WTC11 (cell line): ENCODE measurements around the gene UBL4B. TPM values are rescaled to one million over a fixed set of nuclear protein-coding genes. Genes with fewer than 3 reads are reported as not detected.

Source experiments
- ATAC-seq: fragments of 200-7000 bp; cut with Tn5 transposase; 2 replicates; pipeline ENCODE4 v1.10.0; 2021; ENCODE audit warnings: mild to moderate bottlenecking, moderate library complexity
- CTCF ChIA-PET: fragments of 300-600 bp; sonication (Branson Sonifier 250); formaldehyde crosslinking; loops from one replicate; lab custom pipeline; 2021; ENCODE audit warnings: antibody characterized with exemption; lab: Charles Lee
- POLR2A ChIA-PET: fragments of 350-600 bp; sonication (Branson Sonifier 250); formaldehyde crosslinking; loops from one replicate; lab custom pipeline; 2021; ENCODE audit warnings: antibody characterized with exemption; lab: Charles Lee
- DNase-seq: peaks from one replicate; pipeline ENCODE4 v3.0.0; 2021; ENCODE audit warnings: low spot score
- H3K27ac Mint-ChIP-seq: 2 replicates; pipeline ENCODE4 v1.8.0; 2021; ENCODE audit warnings: mixed read lengths
- H3K27me3 Mint-ChIP-seq: 2 replicates; pipeline ENCODE4 v1.8.0; 2021; ENCODE audit warnings: low read depth, mild to moderate bottlenecking, moderate library complexity, mixed read lengths
- H3K36me3 Mint-ChIP-seq: 2 replicates; pipeline ENCODE4 v1.8.0; 2021; ENCODE audit warnings: mixed read lengths
- H3K4me1 Mint-ChIP-seq: 2 replicates; pipeline ENCODE4 v1.8.0; 2022; ENCODE audit warnings: mixed read lengths
- H3K4me3 Mint-ChIP-seq: 2 replicates; pipeline ENCODE4 v1.8.0; 2021; ENCODE audit warnings: mild to moderate bottlenecking, moderate library complexity, mixed read lengths
- H3K9me3 Mint-ChIP-seq: 2 replicates; pipeline ENCODE4 v1.8.0; 2021; ENCODE audit warnings: mixed read lengths
- ATF2 ChIP-seq: sonication (generic); formaldehyde crosslinking; IDR thresholded peaks from 2 replicates; pipeline ENCODE4 v1.8.1; 2022; ENCODE audit warnings: low read depth, missing genetic modification reagents, borderline replicate concordance
- ERG ChIP-seq: fragments of 250-450 bp; sonication (Bioruptor Pico); IDR thresholded peaks from 2 replicates; pipeline ENCODE4 v1.8.0; 2021; ENCODE audit warnings: mild to moderate bottlenecking
- FOXJ3 ChIP-seq: sonication (generic); formaldehyde crosslinking; IDR thresholded peaks from 2 replicates; pipeline ENCODE4 v1.9.0; 2021; ENCODE audit warnings: missing genetic modification reagents, mild to moderate bottlenecking, borderline replicate concordance
- FOXP1 ChIP-seq: sonication (generic); formaldehyde crosslinking; IDR thresholded peaks from 2 replicates; pipeline ENCODE4 v1.8.0; 2022; ENCODE audit warnings: missing genetic modification reagents, mild to moderate bottlenecking, moderate library complexity, borderline replicate concordance
- HMGA2 ChIP-seq: fragments of 250-450 bp; sonication (Bioruptor Pico); IDR thresholded peaks from 2 replicates; pipeline ENCODE4 v1.4.0; 2021; ENCODE audit warnings: mild to moderate bottlenecking, moderate library complexity
- JUN ChIP-seq: sonication (generic); formaldehyde crosslinking; IDR thresholded peaks from 2 replicates; pipeline ENCODE4 v1.8.0; 2023; ENCODE audit warnings: mild to moderate bottlenecking, missing genetic modification reagents
- MAX ChIP-seq: sonication (generic); formaldehyde crosslinking; IDR thresholded peaks from 2 replicates; pipeline ENCODE4 v1.8.0; 2022; ENCODE audit warnings: mild to moderate bottlenecking, missing genetic modification reagents
- MLX ChIP-seq: sonication (generic); formaldehyde crosslinking; IDR thresholded peaks from 2 replicates; pipeline ENCODE4 v1.8.1; 2023; ENCODE audit warnings: mild to moderate bottlenecking, missing genetic modification reagents, moderate library complexity
- STAT6 ChIP-seq: sonication (generic); formaldehyde crosslinking; conservative IDR thresholded peaks from 2 replicates; pipeline ENCODE4 v1.8.1; 2023; ENCODE audit warnings: mild to moderate bottlenecking, low read depth, missing genetic modification reagents, moderate library complexity
- TEAD1 ChIP-seq: sonication (generic); formaldehyde crosslinking; IDR thresholded peaks from 2 replicates; pipeline ENCODE4 v1.8.0; 2022; ENCODE audit warnings: mild to moderate bottlenecking, missing genetic modification reagents
- TEAD4 ChIP-seq: sonication (generic); formaldehyde crosslinking; IDR thresholded peaks from 2 replicates; pipeline ENCODE4 v1.8.0; 2022; ENCODE audit warnings: mild to moderate bottlenecking, missing genetic modification reagents
- ZBTB21 ChIP-seq: sonication (generic); formaldehyde crosslinking; IDR thresholded peaks from 2 replicates; pipeline ENCODE4 v1.8.1; 2023; ENCODE audit warnings: mild to moderate bottlenecking, missing genetic modification reagents, borderline replicate concordance
- ZNF416 ChIP-seq: fragments of 250-450 bp; sonication (Bioruptor Pico); IDR thresholded peaks from 2 replicates; pipeline ENCODE4 v1.9.0; 2021; ENCODE audit warnings: mild to moderate bottlenecking, inconsistent platforms
- ZNF423 ChIP-seq: fragments of 250-450 bp; sonication (Bioruptor Pico); IDR thresholded peaks from 2 replicates; pipeline ENCODE4 v2.1.2; 2022; ENCODE audit warnings: mild to moderate bottlenecking, moderate library complexity
- ZNF671 ChIP-seq: fragments of 250-450 bp; sonication (Bioruptor Pico); IDR thresholded peaks from 2 replicates; pipeline ENCODE4 v1.8.0; 2021; ENCODE audit warnings: mild to moderate bottlenecking
- total RNA-seq: library from RNA; stranded (reverse); gene quantifications from 3 replicates; pipeline ENCODE4 v1.2.3, GENCODE V29; 2021
- TF ChIP-seq, protein P1 (sequence below): sonication (generic); formaldehyde crosslinking; IDR thresholded peaks from 2 replicates; pipeline ENCODE4 v1.8.1; 2023; ENCODE audit warnings: mild to moderate bottlenecking, missing genetic modification reagents, borderline replicate concordance
- TF ChIP-seq, protein P2 (sequence below): sonication (generic); formaldehyde crosslinking; IDR thresholded peaks from 2 replicates; pipeline ENCODE4 v1.8.0; 2022; ENCODE audit warnings: mild to moderate bottlenecking, missing genetic modification reagents
- TF ChIP-seq, protein P3 (sequence below): fragments of 250-450 bp; sonication (Bioruptor Pico); IDR thresholded peaks from 2 replicates; pipeline ENCODE4 v1.9.0; 2021; ENCODE audit warnings: mild to moderate bottlenecking

Gene UBL4B
- total RNA-seq, 1 experiment from 2014 or later = 0.11 TPM

- DNase-seq = no peak
- CTCF ChIA-PET = interaction anchor here (0.6 to 1.4 kb wide), 2 partner anchors 8 to 74 kb away, joined by 3 to 4 read pairs; no protein-coding TSS in a partner anchor
- POLR2A ChIA-PET = no interaction called here
- Mint-ChIP-seq H3K4me3 (no peak overlapping the region), H3K36me3 (no peaks in the 10 kb centered on the region), H3K4me1 (peaks cover 13% of the 10 kb centered on the region), H3K27me3 (peaks cover 29% of the 10 kb centered on the region), H3K9me3 (no peaks in the 10 kb centered on the region), H3K27ac (no peak overlapping the region)
- no peak for ATAC-seq
- TF ChIP-seq MAX (CRISPR knock-in tag) (no peak), TEAD1 (CRISPR knock-in tag) (no peak), FOXP1 (CRISPR knock-in tag) (no peak), ERG (CRISPR knock-in tag) (no peak), HMGA2 (CRISPR knock-in tag) (no peak), ZBTB21 (CRISPR knock-in tag) (no peak), ZNF423 (CRISPR knock-in tag) (no peak), ZNF416 (CRISPR knock-in tag) (no peak), ATF2 (no peak), MLX (no peak), TEAD4 (CRISPR knock-in tag) (no peak), FOXJ3 (CRISPR knock-in tag) (no peak), ZNF671 (no peak), JUN (CRISPR knock-in tag) (no peak), STAT6 (CRISPR knock-in tag) (no peak)
- TF ChIP-seq, protein P1, sequence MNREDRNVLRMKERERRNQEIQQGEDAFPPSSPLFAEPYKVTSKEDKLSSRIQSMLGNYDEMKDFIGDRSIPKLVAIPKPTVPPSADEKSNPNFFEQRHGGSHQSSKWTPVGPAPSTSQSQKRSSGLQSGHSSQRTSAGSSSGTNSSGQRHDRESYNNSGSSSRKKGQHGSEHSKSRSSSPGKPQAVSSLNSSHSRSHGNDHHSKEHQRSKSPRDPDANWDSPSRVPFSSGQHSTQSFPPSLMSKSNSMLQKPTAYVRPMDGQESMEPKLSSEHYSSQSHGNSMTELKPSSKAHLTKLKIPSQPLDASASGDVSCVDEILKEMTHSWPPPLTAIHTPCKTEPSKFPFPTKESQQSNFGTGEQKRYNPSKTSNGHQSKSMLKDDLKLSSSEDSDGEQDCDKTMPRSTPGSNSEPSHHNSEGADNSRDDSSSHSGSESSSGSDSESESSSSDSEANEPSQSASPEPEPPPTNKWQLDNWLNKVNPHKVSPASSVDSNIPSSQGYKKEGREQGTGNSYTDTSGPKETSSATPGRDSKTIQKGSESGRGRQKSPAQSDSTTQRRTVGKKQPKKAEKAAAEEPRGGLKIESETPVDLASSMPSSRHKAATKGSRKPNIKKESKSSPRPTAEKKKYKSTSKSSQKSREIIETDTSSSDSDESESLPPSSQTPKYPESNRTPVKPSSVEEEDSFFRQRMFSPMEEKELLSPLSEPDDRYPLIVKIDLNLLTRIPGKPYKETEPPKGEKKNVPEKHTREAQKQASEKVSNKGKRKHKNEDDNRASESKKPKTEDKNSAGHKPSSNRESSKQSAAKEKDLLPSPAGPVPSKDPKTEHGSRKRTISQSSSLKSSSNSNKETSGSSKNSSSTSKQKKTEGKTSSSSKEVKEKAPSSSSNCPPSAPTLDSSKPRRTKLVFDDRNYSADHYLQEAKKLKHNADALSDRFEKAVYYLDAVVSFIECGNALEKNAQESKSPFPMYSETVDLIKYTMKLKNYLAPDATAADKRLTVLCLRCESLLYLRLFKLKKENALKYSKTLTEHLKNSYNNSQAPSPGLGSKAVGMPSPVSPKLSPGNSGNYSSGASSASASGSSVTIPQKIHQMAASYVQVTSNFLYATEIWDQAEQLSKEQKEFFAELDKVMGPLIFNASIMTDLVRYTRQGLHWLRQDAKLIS = no peak
- TF ChIP-seq, protein P2, sequence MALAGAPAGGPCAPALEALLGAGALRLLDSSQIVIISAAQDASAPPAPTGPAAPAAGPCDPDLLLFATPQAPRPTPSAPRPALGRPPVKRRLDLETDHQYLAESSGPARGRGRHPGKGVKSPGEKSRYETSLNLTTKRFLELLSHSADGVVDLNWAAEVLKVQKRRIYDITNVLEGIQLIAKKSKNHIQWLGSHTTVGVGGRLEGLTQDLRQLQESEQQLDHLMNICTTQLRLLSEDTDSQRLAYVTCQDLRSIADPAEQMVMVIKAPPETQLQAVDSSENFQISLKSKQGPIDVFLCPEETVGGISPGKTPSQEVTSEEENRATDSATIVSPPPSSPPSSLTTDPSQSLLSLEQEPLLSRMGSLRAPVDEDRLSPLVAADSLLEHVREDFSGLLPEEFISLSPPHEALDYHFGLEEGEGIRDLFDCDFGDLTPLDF (CRISPR knock-in tag) = no peak
- TF ChIP-seq, protein P3, sequence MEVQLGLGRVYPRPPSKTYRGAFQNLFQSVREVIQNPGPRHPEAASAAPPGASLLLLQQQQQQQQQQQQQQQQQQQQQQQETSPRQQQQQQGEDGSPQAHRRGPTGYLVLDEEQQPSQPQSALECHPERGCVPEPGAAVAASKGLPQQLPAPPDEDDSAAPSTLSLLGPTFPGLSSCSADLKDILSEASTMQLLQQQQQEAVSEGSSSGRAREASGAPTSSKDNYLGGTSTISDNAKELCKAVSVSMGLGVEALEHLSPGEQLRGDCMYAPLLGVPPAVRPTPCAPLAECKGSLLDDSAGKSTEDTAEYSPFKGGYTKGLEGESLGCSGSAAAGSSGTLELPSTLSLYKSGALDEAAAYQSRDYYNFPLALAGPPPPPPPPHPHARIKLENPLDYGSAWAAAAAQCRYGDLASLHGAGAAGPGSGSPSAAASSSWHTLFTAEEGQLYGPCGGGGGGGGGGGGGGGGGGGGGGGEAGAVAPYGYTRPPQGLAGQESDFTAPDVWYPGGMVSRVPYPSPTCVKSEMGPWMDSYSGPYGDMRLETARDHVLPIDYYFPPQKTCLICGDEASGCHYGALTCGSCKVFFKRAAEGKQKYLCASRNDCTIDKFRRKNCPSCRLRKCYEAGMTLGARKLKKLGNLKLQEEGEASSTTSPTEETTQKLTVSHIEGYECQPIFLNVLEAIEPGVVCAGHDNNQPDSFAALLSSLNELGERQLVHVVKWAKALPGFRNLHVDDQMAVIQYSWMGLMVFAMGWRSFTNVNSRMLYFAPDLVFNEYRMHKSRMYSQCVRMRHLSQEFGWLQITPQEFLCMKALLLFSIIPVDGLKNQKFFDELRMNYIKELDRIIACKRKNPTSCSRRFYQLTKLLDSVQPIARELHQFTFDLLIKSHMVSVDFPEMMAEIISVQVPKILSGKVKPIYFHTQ (CRISPR knock-in tag) = no peak
These were observed 46.9 kb downstream of the UBL4B start for GRCh38 chr1:110159168-110159567.
